Upper lobe of left lung (tissue), 6 donors: Measurements from ENCODE around the gene MTTP. TPM values are rescaled to one million over a fixed set of nuclear protein-coding genes. Genes with fewer than 3 reads are reported as not detected.

Experiments
- ATAC-seq, 2 donors: fragments of 200-7000 bp; cut with Tn5 transposase; one replicate each; pipeline ENCODE4 v1.9.1; 2022; ENCODE audit warnings: mild to moderate bottlenecking in 2 of 2, moderate library complexity in 2 of 2; ENCODE audit not compliant: low FRiP score in 2 of 2
- DNase-seq, 2 donors: peaks; one replicate each; pipeline ENCODE4 v3.0.0-alpha.2; 2019 to 2020
- H3K27ac ChIP-seq, 4 donors: fragments of 200-600 bp; sonication (generic); one replicate each; pipeline ENCODE4 v1.5.1; 2016 to 2019
- H3K27me3 ChIP-seq, 4 donors: fragments of 200-600 bp; sonication (generic); one replicate each; pipeline ENCODE4 v1.5.1; 2017 to 2019
- H3K36me3 ChIP-seq, 4 donors: fragments of 200-600 bp; sonication (generic); one replicate each; pipeline ENCODE4 v1.5.1; 2016 to 2019
- H3K4me1 ChIP-seq, 4 donors: fragments of 200-600 bp; sonication (generic); one replicate each; pipeline ENCODE4 v1.5.1; 2018 to 2019
- H3K4me3 ChIP-seq, 4 donors: fragments of 200-600 bp; sonication (generic); one replicate each; pipeline ENCODE4 v1.5.1; 2017 to 2019; ENCODE audit warnings: mild to moderate bottlenecking in 2 of 4, moderate library complexity in 1 of 4
- H3K9me3 ChIP-seq, 4 donors: fragments of 200-600 bp; sonication (generic); one replicate each; pipeline ENCODE4 v1.5.1; 2018 to 2019
- EP300 ChIP-seq, 4 donors: sonication (generic); formaldehyde crosslinking; IDR thresholded peaks; one replicate each; pipeline ENCODE4 v1.5.1; 2017; ENCODE audit warnings: antibody characterized with exemption in 4 of 4, control low read depth in 2 of 4
- POLR2A ChIP-seq, 4 donors: fragments of 450-650 bp; IDR thresholded peaks; one replicate each; pipeline ENCODE4 v1.5.1; 2016 to 2017; ENCODE audit warnings: antibody characterized with exemption in 4 of 4, mild to moderate bottlenecking in 2 of 4
- POLR2AphosphoS5 ChIP-seq, 2 donors: sonication (generic); formaldehyde crosslinking; IDR thresholded peaks; one replicate each; pipeline ENCODE4 v1.5.1; 2017; ENCODE audit warnings: antibody characterized with exemption in 2 of 2
- WGBS, 2 donors: methylation state at CpG; one replicate each; pipeline ENCODE4 v1.1.5; 2017 to 2018; 5-methylcytosine and 5-hydroxymethylcytosine counted together
- total RNA-seq, 6 donors: library from RNA; depleted of rRNA in 4 of 6; stranded (reverse); fragments of >200 nt in 4 of 6; gene quantifications; one replicate each; pipeline versions ENCODE4 v1.1.0 to v1.2.1, GENCODE V29; 2016 to 2021
- TF ChIP-seq, protein P1 (sequence below), 6 experiments: fragments of 450-650 bp in 4 of 6; fragments of 200-600 bp in 2 of 6; sonication (generic) in 2 of 6; IDR thresholded peaks; one replicate each; pipeline ENCODE4 v1.5.1; 2016 to 2019; ENCODE audit warnings: antibody characterized with exemption in 6 of 6
- donor health status: DM: no; HTN: no; CAD: no; lungs with moderate emphysema.
- donor health status: DM: no; HTN: yes; CAD: no; lungs with severe emphysema.

Gene MTTP
- total RNA-seq, 6 donors from 2014 or later, result 0.22 to 0.79 (median 0.47) TPM; not detected in 1

DNA sequence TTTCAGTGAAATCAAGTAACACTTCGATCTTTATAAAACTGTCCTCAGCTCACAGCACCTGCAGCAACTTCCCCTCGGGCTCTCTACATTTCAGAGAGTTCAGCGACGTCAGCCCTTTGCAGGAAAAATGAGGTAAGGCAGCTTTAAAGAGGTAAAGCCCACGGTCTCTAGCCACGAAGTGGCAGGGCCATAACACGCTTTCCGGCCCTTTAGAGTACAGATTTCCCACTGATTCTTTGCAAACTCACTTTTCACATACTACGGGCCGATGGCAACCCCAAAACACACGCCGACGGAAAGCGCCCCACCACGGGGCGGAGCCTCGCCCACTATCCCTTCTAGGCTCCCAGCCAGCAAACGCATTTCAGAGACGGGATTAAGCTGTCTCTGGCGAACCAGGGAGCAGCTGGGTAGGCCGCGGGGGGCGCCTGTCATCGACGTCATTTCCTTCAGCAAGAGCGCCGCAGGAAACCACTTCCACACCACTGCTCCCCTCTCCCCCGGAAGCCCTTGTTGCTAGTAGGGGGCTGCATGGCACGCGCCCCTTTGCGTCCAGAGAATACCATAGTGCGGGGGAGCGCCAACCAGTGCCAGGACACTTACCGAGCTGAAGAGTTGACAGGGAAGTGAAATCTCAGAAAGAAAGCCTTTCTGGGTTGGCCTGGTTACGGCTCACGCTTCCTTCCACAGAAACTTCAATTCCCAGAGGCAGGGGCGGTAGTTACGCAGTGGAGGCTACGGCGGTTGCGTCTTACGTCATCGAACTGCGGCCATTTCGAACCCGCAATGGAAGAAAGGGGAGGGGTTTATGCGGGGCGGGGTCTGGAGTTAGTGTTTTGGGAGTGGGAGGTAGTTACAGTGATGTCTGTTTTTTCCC, 11.1 kb upstream of the MTTP start, which contains the start of gene TRMT10A:
TSS of gene TRMT10A (minus strand) at position 730 of the 877 bp plus-strand sequence. CDS start 4,701 bp downstream, outside the sequence.
- H3K36me3 ChIP-seq, result no peaks in the 10 kb centered on the region
- peak within 1 kb of the TSS; percentile 92 to 97 (median 96) for H3K27ac ChIP-seq
- WGBS, 2 donors, result 0% methylated on average over 16 to 42 of the region's 48 CpGs
- peaks cover 5 to 9% (median 7%) of the 10 kb centered on the region in 4 donors for H3K4me1 ChIP-seq
- peak within 1 kb of the TSS; percentile 54 to 75 (median 61) for H3K4me3 ChIP-seq
- H3K27me3 ChIP-seq, result no peaks in the 10 kb centered on the region
- H3K9me3 ChIP-seq, result no peaks in the 10 kb centered on the region
- ATAC-seq (peak; percentile 99), DNase-seq (peak; percentile 96 to 99)
- TF ChIP-seq EP300 (IDR thresholded peaks at IDR 0.05) (peak in 2 of 4 donors; percentile 15 to 37), POLR2A (IDR thresholded peaks at IDR 0.05) (peak in 3 of 4 donors; percentile 54 to 81 (median 67)), POLR2AphosphoS5 (IDR thresholded peaks at IDR 0.05) (peak in 1 of 2 donors; percentile 81)
- TF ChIP-seq, protein P1, sequence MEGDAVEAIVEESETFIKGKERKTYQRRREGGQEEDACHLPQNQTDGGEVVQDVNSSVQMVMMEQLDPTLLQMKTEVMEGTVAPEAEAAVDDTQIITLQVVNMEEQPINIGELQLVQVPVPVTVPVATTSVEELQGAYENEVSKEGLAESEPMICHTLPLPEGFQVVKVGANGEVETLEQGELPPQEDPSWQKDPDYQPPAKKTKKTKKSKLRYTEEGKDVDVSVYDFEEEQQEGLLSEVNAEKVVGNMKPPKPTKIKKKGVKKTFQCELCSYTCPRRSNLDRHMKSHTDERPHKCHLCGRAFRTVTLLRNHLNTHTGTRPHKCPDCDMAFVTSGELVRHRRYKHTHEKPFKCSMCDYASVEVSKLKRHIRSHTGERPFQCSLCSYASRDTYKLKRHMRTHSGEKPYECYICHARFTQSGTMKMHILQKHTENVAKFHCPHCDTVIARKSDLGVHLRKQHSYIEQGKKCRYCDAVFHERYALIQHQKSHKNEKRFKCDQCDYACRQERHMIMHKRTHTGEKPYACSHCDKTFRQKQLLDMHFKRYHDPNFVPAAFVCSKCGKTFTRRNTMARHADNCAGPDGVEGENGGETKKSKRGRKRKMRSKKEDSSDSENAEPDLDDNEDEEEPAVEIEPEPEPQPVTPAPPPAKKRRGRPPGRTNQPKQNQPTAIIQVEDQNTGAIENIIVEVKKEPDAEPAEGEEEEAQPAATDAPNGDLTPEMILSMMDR (IDR thresholded peaks at IDR 0.05), result peak in 3 of 6 experiments; percentile 17 to 30 (median 27)

DNA sequence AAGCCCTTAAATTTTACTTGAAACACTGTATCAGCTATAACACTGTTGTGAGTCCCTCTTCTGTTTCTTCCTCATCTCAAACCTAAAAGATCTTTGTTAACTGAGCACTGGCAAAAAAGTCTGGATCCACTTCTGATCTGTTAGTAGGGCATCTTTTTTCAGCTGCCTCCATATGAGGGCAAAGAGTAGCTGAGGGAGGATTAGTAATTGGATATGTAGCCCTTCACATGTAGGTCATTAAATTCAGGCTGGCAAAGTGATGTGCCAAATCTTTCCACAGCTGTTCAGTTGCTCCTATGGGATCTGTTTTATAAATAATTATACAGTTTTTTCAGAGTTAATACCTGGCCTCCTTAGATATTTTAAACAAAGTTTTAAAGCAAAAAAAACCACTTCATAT, 9.7 kb upstream of the MTTP start:
- no peak for DNase-seq
- TF ChIP-seq POLR2AphosphoS5 (IDR thresholded peaks at IDR 0.05), result no peak
- TF ChIP-seq, protein P1 (IDR thresholded peaks at IDR 0.05), result no peak
- TF ChIP-seq EP300 (IDR thresholded peaks at IDR 0.05), result no peak
- no peak for TF ChIP-seq POLR2A (IDR thresholded peaks at IDR 0.05)
- no peaks in the 10 kb centered on the region for H3K36me3 ChIP-seq
- no peaks in the 10 kb centered on the region for H3K9me3 ChIP-seq
- H3K27ac ChIP-seq, result no peak overlapping the region
- ATAC-seq, result no peak
- peaks cover 5 to 9% (median 7%) of the 10 kb centered on the region in 4 donors for H3K4me1 ChIP-seq
- no peak overlapping the region for H3K4me3 ChIP-seq
- H3K27me3 ChIP-seq, result no peaks in the 10 kb centered on the region

DNA sequence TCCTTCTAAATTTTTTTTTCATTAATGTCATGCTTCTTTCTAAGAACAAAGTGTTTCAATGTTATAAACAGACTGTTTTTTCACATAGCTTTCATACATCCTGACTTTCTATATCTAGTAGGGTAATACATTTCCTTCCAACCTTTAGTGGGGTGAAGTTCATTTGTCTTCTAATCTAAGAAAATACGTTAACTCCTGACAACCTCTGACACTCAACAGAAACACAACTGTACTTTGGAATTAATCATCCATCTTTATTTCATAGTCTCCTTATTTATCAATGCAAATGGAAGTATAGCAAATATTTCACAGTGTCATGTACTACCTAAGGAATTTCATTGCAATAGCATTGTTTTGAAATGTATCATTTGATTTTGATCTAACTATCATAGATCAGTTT, 2.7 kb upstream of the MTTP start:
- Histone ChIP-seq H3K27me3 (no peaks in the 10 kb centered on the region), H3K9me3 (no peaks in the 10 kb centered on the region), H3K27ac (no peak overlapping the region), H3K4me1 (peaks cover 0 to 5% (median 0%) of the 10 kb centered on the region in 4 donors), H3K36me3 (no peaks in the 10 kb centered on the region), H3K4me3 (no peak overlapping the region)
- no peak for TF ChIP-seq POLR2A (IDR thresholded peaks at IDR 0.05)
- TF ChIP-seq, protein P1 (IDR thresholded peaks at IDR 0.05), result no peak
- TF ChIP-seq EP300 (IDR thresholded peaks at IDR 0.05), result no peak
- no peak for TF ChIP-seq POLR2AphosphoS5 (IDR thresholded peaks at IDR 0.05)
- ATAC-seq, result no peak
- 40 to 45% methylated on average over 1 of the region's 1 CpG for WGBS, 2 donors
- DNase-seq, result no peak

DNA sequence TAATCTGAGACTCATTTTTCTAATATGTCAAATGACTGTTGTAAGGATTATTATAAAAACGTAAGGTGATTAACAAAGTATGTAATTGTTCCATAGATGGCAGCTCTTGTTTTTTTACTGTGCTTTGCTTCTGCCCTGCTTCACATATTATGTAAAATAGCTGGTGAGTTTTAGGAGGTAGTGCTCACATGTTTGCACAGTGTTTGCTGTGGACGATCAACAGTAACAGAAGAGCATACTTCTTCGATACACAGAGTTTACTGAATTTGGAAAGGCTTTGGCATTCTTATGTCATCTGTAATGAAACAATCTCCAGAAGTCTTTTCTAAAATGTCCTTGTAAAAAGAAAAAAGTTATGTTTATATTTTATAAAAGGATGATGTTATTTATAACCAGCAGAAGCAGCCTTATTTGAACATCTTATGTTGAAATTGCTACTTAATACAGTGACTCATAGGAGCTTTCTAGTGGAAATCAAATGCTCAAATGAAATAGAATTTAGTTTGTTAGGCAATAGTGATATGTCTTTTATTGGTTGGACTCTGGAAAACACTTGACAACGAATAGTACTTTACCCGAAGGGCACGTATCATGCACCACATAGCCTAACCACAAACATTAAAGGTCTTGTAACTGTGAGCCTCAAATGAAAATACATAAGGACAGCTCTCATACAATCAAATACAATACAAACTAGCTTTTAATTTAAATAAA, 1.9 kb upstream of the MTTP start:
- Histone ChIP-seq H3K4me1 (peaks cover 0 to 5% (median 0%) of the 10 kb centered on the region in 4 donors), H3K4me3 (no peak overlapping the region), H3K9me3 (no peaks in the 10 kb centered on the region), H3K27me3 (no peaks in the 10 kb centered on the region), H3K36me3 (no peaks in the 10 kb centered on the region), H3K27ac (peak overlapping the region in 2 of 4 donors; percentile 18 to 19)
- TF ChIP-seq POLR2AphosphoS5 (IDR thresholded peaks at IDR 0.05) (no peak), EP300 (IDR thresholded peaks at IDR 0.05) (no peak), POLR2A (IDR thresholded peaks at IDR 0.05) (no peak)
- TF ChIP-seq, protein P1 (IDR thresholded peaks at IDR 0.05), result no peak
- DNase-seq, result no peak
- peak in 1 of 2 donors; percentile 14 for ATAC-seq
- WGBS, 2 donors, result 59 to 67% methylated on average over 6 of the region's 6 CpGs
